HTERT RPE-1 (cell line): Measurements from ENCODE around the gene PAPLN.
"Not testable (repeated sequence)": the region's sequence is repeated elsewhere in the genome, so short reads cannot be mapped to it uniquely, and the experiment has no call there.

Experiments
- in situ Hi-C: fragments of 300-500 bp; cut with MboI; formaldehyde crosslinking; loops from 4 replicates; pipeline ENCODE4 v1.14.3; 2020; ENCODE audit warnings: low sequenced_read_pairs

PAPLN gene, protein sequence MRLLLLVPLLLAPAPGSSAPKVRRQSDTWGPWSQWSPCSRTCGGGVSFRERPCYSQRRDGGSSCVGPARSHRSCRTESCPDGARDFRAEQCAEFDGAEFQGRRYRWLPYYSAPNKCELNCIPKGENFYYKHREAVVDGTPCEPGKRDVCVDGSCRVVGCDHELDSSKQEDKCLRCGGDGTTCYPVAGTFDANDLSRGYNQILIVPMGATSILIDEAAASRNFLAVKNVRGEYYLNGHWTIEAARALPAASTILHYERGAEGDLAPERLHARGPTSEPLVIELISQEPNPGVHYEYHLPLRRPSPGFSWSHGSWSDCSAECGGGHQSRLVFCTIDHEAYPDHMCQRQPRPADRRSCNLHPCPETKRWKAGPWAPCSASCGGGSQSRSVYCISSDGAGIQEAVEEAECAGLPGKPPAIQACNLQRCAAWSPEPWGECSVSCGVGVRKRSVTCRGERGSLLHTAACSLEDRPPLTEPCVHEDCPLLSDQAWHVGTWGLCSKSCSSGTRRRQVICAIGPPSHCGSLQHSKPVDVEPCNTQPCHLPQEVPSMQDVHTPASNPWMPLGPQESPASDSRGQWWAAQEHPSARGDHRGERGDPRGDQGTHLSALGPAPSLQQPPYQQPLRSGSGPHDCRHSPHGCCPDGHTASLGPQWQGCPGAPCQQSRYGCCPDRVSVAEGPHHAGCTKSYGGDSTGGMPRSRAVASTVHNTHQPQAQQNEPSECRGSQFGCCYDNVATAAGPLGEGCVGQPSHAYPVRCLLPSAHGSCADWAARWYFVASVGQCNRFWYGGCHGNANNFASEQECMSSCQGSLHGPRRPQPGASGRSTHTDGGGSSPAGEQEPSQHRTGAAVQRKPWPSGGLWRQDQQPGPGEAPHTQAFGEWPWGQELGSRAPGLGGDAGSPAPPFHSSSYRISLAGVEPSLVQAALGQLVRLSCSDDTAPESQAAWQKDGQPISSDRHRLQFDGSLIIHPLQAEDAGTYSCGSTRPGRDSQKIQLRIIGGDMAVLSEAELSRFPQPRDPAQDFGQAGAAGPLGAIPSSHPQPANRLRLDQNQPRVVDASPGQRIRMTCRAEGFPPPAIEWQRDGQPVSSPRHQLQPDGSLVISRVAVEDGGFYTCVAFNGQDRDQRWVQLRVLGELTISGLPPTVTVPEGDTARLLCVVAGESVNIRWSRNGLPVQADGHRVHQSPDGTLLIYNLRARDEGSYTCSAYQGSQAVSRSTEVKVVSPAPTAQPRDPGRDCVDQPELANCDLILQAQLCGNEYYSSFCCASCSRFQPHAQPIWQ

DNA sequence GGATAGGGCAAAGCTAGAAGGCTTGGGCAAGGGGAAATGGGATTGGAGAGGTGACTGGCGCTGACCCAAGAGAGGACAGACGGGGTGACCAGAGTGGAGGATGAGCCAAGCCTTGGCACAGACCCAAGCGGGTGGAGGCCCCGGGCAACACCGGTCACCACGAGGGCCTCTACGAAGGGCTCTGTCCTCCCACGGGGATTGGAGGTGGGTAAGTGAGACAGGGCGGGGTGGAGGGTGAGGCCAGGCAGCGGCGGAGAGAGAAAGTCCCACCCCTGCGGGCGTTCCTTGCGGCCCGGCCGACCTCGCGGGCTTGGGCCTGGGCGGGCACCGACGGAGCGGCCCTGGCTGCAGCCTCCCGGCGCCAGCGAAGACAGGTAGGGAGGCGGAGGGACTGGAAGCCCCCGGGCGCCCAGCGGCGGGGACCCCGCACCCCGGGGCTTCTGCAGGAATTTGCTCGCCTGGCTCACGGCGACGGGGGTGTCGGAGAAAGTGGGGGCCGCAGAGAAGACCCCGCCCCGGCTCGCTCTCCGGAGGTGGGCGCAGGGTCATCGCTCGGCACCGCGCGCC, at the start of gene PAPLN:
Gene PAPLN (plus strand): TSS at position 288 of the 567 bp plus-strand sequence. CDS start 2,273 bp downstream, outside the sequence.
- in situ Hi-C loops: no loop called here

DNA sequence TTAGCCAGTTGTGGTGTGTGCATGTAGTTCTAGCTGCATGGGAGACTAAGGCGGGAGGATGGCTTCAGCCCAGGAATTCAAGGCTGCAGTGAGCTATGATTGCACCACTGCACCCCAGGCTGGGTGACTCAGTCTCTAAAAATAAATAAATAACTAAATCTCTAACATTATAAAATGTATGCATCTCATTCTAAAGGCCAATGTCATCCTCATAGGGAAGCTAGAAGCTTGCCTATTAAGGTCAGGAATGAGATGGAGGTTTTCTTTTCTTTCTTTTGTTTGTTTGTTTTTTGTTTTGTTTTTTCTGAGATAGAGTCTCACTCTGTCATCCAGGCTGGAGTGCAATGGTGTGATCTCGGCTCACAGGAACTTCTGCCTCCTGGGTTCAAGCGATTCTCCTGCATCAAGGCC, 48.8 kb upstream of the PAPLN start:
- in situ Hi-C loops: no loop called here

DNA sequence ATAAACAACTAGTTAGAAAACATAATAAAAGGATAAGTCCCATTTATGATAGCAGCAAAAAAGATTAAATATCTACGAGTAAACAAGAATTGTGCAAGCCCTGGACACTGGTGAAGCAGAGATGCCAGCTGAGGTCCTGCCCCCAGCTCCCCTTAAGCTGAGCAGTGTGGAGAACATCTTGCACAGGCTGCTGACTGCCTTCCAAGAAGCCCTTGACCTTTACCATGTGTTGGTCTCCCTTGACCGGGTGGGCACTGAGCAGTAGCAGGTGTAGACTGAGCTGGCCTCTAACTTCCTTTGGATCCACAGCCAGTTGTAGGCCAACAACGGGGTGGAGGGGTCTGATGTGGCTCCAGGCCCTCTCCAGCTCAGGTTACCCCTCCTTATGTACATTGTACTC, 47.7 kb upstream of the PAPLN start:
- in situ Hi-C loops: no loop called here

DNA sequence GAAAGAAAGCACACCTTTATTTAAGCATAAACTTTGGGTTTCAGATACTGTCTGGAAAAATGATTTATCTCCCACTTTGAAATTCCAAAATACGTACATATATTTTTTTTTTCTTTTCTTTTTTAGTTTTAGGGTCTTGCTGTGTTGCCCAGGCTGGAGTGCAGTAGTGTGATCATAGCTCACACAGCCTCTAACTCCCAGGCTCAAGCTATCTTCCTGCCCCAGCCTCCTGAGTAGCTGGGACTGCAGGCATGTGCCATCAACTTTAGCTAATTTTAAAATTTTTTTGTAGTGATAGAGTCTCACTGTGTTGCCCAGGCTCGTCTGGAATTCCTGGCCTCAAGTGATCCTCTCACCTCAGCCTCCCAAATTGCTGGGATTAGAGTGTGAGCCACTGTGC, 45.9 kb upstream of the PAPLN start:
- in situ Hi-C loops: no loop called here

DNA sequence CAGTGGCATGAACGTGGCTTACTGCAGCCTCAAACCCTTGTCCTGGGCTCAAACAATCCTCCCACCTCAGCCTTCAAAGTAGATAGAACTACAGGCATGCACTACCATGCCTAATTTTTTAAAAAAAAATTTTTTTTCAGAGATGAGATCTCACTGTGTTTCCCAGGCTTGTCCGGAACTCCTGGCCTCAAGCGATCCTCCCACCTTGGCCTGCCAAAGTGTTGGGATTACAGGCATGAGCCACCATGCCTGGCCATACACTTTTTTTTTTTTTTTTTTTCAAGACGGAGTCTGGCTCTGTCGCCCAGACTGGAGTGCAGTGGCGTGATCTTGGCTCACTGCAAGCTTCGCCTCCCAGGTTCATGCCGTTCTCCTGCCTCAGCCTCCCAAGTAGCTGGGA, 43.0 kb upstream of the PAPLN start:
- in situ Hi-C loops: not testable (repeated sequence)

DNA sequence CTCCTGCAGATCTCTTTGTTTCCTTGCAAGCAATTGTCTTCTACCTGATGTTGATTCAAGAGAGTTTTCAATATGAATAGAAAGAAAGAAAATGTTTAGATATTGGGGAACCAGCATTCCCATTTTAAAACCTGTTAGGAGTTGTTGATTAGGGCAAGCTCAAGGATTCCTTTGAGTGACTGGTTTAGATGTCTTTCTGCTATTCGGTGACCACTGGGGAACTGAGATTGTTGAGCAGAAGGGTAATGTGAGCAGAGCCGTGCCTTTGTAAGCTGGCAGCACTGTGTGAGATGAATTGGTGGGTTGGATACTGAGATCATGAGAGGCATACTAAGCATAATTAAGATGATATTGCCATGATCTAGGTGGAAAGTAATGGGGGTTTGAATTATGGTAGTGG, 39.1 kb upstream of the PAPLN start:
- in situ Hi-C loops: no loop called here

DNA sequence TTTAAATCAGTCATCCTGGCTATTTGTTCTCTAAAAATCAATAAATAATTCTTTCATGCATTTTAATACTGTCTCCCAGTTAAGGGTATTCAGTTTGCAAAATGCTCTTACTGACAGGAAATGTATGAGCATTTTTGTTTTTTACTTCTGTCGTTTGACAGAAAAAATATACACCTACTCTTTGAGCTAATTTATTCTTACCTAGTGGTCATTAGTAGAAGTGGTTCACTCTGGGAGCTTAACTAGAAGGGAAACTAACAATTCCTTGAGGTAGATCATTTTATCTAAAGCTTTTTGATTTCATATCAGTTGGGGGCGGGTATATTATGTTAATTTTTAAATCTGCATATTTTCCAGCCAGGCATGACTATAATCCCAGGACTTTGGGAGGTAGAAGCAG, 33.8 kb upstream of the PAPLN start:
- in situ Hi-C loops: no loop called here

DNA sequence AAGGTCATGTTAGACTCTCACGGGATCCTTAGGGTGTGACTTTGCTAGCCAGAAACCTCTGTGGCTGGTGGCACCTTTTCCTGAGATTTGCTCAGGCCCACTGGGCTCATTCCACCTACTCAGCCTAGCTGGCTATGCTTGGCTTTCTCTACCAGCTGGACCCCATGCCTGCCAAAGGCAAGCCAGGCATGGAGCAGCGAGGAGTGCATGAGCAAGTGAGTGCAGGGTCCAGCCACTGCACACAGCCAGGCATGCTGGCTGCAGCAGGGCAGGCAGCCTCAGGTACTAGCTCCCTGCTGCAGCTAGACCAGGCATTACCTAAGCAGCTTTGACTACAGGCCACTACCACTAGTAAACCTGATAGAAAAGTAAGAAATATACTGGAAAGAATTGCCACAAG, 29.7 kb upstream of the PAPLN start:
- in situ Hi-C loops: no loop called here

DNA sequence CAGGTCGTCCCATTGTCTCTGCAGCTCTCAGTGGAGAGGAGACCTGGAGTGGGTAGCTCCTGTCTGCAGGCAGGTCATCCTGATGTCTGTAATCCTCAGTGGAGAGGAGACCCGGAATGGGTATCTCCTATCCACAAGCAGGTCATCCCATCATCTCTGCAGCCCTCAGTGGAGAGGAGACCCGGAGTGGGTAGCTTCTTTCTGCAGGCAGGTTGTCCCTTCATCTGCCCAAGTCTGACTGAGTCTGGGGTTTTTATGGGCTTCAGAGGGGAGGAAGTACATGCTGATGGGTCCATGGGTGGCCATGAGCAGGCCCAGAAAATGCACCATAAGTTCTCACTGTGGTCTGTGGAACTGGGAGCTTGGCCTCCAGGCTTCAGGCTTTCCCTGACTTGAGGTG, 28.9 kb upstream of the PAPLN start:
- in situ Hi-C loops: no loop called here

DNA sequence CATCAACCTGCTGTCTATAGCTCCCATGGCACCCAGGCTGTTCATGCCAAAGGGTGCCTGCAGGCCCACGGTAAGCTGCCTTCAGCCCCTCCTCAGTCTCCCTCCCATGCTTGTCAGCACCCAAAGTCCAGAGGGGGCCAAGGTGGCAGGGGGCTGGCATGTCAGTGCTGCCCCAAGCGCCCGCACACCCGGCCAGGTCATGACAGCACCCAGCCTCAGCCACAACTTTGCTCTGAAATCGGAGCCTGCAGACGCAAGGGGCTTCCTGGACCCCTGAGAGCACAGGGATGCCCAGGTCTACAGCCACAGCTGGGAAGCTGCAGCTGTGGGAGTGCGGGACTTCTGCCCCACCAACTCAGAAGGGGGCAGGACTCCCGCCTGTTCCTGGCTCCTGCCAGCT, 28.5 kb upstream of the PAPLN start:
- in situ Hi-C loops: no loop called here

DNA sequence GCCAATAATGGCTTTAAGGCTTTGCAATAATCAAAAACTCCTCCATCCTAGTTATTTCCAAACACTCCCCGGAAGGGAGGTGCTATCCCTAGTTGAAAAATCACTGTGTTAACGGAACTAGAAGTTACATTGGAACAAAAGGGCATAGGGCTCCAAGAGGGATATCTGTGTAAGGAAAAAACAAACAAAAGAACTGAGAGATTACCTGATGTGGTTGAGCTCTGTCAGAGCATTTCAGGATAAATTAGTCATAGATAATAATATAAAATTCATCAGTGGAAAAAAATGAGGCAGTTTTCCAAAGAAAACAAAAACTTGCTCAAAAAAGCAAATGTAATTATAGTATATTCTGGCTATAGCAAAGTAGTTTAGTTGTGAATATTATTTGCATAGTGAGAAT, 27.4 kb upstream of the PAPLN start:
- in situ Hi-C loops: no loop called here

DNA sequence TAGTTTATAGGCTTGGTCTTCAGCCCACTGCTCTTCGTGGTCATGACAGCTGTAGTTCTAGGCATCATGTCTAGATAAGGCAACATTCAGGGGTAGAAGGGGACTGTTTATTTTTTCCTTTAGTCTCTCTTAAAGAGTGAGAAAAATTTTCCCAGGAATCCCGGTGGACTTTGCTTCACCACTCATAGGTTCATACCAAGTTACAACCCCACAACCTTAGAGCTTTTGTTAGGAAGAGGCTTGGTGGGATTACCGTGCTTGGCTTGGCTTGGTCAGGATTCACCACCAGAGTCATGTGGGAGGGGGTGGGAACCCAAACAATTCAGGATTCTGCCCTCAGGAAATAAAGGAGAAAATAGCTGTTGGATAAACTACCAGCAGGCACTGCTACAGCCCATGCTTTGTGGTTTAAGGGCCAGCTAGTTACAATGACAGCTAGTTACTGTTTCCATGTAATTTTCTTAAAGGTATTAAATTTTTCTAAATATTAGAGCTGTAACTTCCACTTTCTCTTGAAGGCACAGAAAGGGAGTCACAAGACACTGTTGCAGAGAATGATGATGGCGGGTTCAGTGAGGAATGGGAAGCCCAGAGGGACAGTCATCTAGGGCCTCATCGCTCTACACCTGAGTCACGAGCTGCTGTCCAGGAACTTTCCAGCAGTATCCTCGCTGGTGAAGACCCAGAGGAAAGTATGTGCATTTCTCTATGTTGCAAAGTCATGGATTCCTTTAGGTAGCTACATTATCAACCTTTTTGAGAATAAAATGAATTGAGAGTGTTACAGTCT, 25.9 kb upstream of the PAPLN start:
- in situ Hi-C loops: no loop called here

DNA sequence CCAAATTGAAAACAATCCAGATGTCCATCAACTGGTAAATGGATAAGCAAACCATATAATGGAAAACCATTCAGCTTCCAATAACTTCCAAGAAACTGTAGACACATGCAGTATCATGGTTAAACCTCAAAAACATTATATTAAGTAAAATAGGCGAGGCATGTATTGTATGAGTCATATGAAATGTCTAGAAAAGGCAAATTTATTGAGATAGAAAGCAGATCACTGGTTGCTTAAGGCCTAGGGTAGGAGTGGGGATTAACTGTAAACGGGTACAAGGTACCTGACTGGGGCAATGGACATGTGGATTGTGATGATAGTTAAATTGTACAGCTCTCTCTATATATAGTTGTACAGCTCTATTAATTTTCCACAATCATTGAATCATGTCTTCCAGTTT, 21.3 kb upstream of the PAPLN start:
- in situ Hi-C loops: no loop called here

DNA sequence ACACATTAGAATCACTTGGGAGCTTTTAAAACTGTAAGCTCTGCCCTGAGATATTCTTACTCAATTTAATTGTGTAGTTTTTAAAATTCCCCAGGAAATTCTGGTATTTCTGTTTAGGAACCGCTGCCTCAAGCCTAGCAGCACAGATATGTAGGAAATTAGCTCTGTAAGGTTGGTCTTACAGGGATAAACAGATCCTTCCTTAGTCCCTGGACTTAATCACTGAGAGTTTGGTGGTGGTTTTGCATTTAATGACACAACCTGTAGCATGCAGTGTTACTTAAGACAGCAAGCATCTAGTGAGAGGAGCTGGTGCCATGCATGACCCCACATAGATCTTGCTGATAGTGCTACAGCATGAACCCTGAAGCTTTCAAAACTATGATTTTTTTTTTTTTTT, 19.9 kb upstream of the PAPLN start:
- in situ Hi-C loops: no loop called here

DNA sequence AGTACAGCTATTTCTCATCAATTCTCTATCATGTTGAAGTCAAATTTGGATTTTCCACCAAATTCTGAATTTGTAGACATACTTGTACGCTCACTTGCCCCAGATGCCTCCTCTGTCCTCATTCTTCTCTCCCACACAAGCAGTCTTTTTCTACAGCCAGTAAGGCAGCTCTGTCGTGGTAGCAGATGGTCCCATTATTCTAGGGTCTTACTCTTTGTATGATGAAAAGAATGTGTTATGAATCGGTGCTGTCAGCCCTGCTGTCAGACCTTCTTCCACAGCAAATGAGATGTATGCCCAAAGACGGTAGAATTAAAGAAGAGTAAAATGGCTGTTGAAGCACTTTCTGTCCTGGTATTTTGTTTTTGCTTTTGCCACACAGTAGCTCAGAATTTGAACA, 17.2 kb upstream of the PAPLN start:
- in situ Hi-C loops: no loop called here

DNA sequence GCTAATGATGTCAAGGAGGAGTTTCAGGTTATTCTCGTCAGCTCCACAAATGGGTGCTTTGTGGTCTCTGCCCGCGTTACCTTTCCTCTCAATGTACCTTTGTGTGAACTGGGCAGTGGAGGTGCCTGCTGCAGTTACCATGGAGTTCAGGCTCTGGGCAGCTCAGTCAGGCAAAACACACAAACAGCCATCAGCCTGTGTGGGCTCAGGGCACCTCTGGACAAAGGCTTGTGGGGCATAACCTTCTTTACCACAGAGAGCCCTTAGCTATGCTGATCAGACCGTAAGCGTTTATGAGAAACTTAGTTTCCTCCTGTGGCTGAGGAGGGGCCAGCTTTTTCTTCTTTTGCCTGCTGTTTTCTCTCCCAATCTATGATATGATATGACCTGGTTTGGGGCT, 16.7 kb upstream of the PAPLN start:
- in situ Hi-C loops: no loop called here

DNA sequence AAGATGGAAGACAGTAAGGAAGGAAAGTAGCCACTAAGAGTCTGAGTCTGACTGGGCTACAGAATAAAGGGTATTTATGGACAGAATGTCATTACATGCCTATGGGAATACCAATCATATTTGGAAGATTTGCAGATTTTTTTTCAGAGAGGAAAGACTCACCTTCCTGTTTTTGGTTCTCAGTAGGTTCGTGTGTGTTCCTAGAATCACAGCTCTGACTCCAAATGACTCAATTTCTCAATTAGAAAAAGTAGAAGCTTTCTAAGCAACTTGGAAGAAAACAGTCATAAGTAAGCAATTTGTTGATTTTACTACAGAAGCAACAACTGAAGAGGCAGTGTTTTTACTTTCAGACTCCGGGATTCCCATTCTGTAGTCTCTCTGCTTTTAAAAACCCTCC, 15.4 kb upstream of the PAPLN start:
- in situ Hi-C loops: no loop called here

DNA sequence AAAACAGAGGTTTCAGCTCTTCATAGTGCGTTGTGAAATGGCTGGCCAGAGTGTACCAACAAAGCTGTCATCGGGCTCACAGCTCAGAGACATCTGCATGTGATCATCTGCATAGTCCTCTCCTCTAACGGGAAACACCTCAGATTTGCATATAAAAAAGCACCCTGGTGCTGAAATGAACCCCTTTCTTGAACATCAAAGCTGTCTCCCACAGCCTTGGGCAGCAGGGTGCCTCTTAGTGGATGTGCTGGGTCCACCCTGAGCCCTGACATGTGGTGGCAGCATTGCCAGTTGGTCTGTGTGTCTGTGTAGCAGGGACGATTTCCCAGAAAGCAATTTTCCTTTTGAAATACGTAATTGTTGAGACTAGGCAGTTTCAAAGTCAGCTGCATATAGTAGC, 14.3 kb upstream of the PAPLN start:
- in situ Hi-C loops: no loop called here

DNA sequence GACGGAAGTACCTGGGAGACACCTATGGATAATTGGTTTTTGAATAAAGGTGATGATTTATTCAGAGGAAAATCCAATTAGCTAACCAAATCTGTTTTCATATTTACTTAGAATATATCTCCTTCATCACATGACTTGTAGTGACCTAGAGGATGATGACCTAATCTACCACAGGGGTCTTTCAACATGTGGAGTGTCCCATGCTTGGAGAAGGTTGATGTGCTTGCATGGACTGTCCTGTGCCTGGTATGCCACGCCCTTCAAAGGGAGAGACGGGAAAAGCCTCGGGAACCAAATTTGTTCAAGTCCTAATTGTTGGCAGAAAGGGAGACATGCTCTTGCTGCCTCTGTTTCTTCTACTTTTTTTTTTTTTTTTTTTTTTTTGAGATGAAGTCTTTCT, 11.8 kb upstream of the PAPLN start:
- in situ Hi-C loops: no loop called here
